Neutrophil (primary cell): Measurements from ENCODE around the gene GPRC5B.

ENCODE experiments used
- H3K27ac ChIP-seq: fragments of 200-600 bp; sonication (generic); 2 replicates; pipeline ENCODE4 v1.5.1; 2016; ENCODE audit warnings: mild to moderate bottlenecking, moderate library complexity
- H3K27me3 ChIP-seq: fragments of 200-600 bp; sonication (generic); 2 replicates; pipeline ENCODE4 v1.6.0; 2016; ENCODE audit warnings: mild to moderate bottlenecking
- H3K36me3 ChIP-seq: fragments of 200-600 bp; sonication (generic); 2 replicates; pipeline ENCODE4 v1.5.1; 2017
- H3K4me1 ChIP-seq, 2 experiments: fragments of 200-600 bp in 1 of 2; sonication (generic) in 1 of 2; 1 replicate in 1 of 2; 2 replicates in 1 of 2; pipeline versions ENCODE4 v1.5.1 to v1.6.1; 2013 to 2016; ENCODE audit warnings: low read depth in 1 of 2, low read length in 1 of 2, mild to moderate bottlenecking in 1 of 2, moderate library complexity in 1 of 2; ENCODE audit not compliant: control insufficient read depth in 1 of 2, insufficient read depth in 1 of 2
- H3K4me3 ChIP-seq, 2 experiments: fragments of 200-600 bp in 1 of 2; sonication (generic) in 1 of 2; 1 replicate in 1 of 2; 2 replicates in 1 of 2; pipeline ENCODE4 v1.5.1; 2013 to 2016; ENCODE audit warnings: low read depth in 1 of 2, low read length in 1 of 2, mild to moderate bottlenecking in 1 of 2, moderate library complexity in 1 of 2
- H3K9me3 ChIP-seq: fragments of 200-600 bp; sonication (generic); 2 replicates; pipeline ENCODE4 v1.5.1; 2016
- TF ChIP-seq, protein P1 (sequence below): fragments of 200-600 bp; sonication (generic); IDR thresholded peaks from 2 replicates; pipeline ENCODE4 v1.5.1; 2016; ENCODE audit warnings: antibody characterized with exemption

Gene GPRC5B

DNA sequence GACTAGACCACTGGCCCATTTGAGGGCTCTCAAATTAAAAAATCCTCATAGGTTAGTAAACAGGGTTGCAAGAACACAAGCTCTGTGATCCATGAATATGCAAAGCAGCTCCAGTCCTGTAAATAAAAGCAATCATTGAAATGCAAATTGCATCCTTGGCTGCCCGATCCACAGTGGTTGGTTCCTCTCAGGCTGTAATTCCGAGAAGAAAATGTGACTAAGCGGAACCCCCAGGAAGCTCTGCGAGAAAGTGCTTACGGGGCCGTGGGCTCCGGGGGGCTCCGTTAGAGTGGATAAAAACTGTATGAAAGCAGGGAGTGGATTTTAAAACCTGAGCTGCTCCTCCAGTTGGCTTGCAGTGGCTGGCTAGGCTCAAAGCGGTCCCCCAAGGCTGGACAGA is 2.5 kb downstream of the GPRC5B start:
- H3K27ac ChIP-seq: no peak overlapping the region
- no peak overlapping the region for H3K4me3 ChIP-seq
- TF ChIP-seq, protein P1, sequence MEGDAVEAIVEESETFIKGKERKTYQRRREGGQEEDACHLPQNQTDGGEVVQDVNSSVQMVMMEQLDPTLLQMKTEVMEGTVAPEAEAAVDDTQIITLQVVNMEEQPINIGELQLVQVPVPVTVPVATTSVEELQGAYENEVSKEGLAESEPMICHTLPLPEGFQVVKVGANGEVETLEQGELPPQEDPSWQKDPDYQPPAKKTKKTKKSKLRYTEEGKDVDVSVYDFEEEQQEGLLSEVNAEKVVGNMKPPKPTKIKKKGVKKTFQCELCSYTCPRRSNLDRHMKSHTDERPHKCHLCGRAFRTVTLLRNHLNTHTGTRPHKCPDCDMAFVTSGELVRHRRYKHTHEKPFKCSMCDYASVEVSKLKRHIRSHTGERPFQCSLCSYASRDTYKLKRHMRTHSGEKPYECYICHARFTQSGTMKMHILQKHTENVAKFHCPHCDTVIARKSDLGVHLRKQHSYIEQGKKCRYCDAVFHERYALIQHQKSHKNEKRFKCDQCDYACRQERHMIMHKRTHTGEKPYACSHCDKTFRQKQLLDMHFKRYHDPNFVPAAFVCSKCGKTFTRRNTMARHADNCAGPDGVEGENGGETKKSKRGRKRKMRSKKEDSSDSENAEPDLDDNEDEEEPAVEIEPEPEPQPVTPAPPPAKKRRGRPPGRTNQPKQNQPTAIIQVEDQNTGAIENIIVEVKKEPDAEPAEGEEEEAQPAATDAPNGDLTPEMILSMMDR: no peak
- peaks cover 66% of the 10 kb centered on the region for H3K27me3 ChIP-seq
- peaks cover 14 to 23% of the 10 kb centered on the region in 2 experiments for H3K4me1 ChIP-seq
- H3K36me3 ChIP-seq: no peaks in the 10 kb centered on the region
- no peaks in the 10 kb centered on the region for H3K9me3 ChIP-seq

DNA sequence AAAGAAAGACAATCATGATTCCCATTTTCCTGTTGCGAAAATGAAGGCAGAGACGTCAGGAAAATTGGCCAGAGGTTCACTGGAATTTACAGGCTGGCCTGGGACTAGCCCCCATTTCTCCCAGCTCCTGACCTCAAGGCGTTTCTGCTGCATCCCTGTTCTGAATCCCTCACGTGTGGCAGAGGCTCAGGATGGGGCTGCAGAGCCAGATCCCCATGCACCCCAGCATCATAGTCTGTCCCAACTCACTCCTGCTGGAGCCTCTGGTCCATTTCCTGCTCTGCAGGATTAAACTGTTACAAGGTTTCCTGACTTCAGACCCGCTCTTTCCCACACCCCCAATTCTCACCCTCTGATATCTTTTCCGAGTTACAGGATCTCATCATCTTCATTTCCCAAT is 2.9 kb downstream of the GPRC5B start:
- Histone ChIP-seq H3K4me3 (no peak overlapping the region), H3K27ac (no peak overlapping the region), H3K36me3 (no peaks in the 10 kb centered on the region), H3K27me3 (peaks cover 64% of the 10 kb centered on the region), H3K9me3 (no peaks in the 10 kb centered on the region), H3K4me1 (peaks cover 14 to 23% of the 10 kb centered on the region in 2 experiments)
- TF ChIP-seq, protein P1: no peak

DNA sequence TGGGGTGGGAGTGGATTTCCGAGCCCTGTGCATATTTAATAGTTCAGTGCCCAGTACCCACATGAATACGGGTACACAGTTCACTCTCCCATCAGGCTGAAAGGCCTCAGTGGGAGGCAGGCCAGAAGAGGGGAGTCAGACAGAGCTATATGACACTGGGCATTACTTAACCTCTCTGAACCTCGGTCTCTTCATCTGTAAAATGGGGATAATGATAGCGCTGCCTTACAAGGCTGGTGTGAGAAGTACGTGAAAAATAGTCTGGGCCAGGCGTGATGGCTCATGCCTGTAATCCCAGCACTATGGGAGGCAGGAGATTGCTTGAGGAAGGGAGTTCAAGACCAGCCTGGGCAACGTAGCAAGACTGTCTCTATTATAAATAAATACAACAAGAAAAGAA is 3.6 kb downstream of the GPRC5B start:
- TF ChIP-seq, protein P1: no peak
- Histone ChIP-seq H3K36me3 (no peaks in the 10 kb centered on the region), H3K4me3 (no peak overlapping the region), H3K27me3 (peaks cover 57% of the 10 kb centered on the region), H3K27ac (no peak overlapping the region), H3K4me1 (peaks cover 12 to 18% of the 10 kb centered on the region in 2 experiments), H3K9me3 (no peaks in the 10 kb centered on the region)

DNA sequence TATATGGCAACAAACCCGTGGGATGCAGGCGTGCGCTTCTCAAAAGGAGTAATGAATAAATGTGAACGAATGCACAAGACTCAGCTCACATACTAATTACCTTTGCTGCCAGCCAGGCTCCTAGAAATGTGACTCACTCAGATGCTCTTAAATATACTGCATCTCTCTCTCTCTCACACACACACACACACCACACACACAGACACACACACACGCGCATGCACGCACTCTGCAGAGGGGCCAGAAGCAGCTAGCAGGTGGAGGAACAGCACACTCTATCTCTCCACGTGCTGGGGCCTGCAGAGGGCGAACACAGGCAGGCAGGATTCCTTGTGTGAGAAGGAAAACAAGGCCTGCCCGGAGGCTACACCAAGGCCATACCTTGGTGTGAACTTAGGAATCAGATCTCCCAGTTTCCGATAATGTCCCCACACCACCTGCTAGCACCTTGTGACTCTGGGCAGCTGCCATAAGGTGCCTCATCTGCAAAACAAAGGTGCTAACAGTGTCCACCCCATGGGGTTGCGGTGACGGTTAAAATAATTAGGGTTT is 5.3 kb downstream of the GPRC5B start:
- no peak overlapping the region for H3K4me3 ChIP-seq
- H3K4me1 ChIP-seq: peaks cover 0 to 3% of the 10 kb centered on the region in 2 experiments
- H3K27ac ChIP-seq: no peak overlapping the region
- no peaks in the 10 kb centered on the region for H3K36me3 ChIP-seq
- TF ChIP-seq, protein P1: no peak
- no peaks in the 10 kb centered on the region for H3K9me3 ChIP-seq
- peaks cover 51% of the 10 kb centered on the region for H3K27me3 ChIP-seq

DNA sequence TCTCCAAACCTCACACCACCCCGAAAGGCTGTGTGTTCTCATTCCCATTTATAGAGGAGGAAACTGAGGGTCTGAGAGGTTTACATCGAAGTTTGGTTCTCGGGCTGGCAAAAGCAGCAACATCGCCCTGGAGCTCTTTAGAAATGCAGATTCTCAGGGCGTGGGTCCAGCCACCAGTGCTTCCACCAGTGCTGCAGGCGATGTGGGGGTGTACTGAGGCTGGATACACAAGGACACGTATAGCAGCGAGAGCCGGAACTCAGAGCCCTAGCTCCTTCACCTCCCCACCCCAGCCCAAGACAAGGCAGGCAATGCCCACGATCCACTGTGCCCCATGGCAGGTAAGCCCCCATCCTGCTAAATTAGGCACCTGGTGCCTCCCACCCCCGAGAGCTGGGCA is 5.9 kb downstream of the GPRC5B start:
- TF ChIP-seq, protein P1: no peak
- no peak overlapping the region for H3K4me3 ChIP-seq
- peaks cover 49% of the 10 kb centered on the region for H3K27me3 ChIP-seq
- no peaks in the 10 kb centered on the region for H3K4me1 ChIP-seq
- H3K9me3 ChIP-seq: no peaks in the 10 kb centered on the region
- H3K36me3 ChIP-seq: no peaks in the 10 kb centered on the region
- H3K27ac ChIP-seq: no peak overlapping the region
